ENCODE results near the gene FXR2. TPM values are rescaled to one million over a fixed set of nuclear protein-coding genes. Genes with fewer than 3 reads are reported as not detected.

FXR2 gene
- total RNA-seq, 1 donor from 2014 or later = 111 TPM

DNA sequence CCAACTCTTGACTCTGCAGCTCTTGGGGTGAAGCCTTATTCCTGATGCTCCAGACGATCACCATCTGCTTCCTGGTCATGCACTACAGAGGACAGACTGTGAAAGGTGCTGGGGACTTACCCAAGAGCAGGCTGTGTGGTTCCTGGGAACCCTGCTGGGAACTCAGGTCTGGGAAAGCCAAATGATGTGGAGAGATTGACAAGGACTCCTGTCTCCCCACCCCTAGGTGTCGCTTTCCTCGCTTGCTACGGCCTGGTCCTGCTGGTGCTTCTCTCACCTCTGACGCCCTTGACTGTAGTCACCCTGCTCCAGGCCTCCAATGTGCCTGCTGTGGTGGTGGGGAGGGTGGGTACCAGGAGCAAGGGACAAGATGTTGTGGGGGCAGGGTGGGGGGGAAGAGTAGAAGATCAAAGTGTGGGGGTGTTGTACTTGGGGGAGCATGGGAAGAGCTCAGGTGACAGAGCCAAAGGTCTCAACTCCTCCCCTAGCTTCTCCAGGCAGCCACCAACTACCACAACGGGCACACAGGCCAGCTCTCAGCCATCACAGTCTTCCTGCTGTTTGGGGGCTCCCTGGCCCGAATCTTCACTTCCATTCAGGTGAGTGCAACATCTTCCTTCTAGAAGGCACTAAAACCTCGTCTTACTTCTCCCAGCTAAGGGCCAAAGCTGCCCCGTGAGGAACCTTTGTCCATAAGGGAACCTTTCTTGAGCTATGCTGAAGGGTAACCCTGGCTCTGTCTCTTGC, 27.9 kb downstream of the FXR2 start:
- Histone ChIP-seq H3K4me1 (peaks cover 68% of the 10 kb centered on the region), H3K27me3 (ENCODE audit: low read depth) (no peaks in the 10 kb centered on the region), H3K36me3 (peaks cover 23% of the 10 kb centered on the region), H3K4me3 (peak overlapping the region; percentile 36), H3K27ac (replicated peaks) (peak overlapping the region; percentile 83), H3K9me3 (replicated peaks) (no peaks in the 10 kb centered on the region)
- intact Hi-C loops (cut with micrococcal nuclease) = no loop called here
- TF ChIP-seq, protein P1, sequence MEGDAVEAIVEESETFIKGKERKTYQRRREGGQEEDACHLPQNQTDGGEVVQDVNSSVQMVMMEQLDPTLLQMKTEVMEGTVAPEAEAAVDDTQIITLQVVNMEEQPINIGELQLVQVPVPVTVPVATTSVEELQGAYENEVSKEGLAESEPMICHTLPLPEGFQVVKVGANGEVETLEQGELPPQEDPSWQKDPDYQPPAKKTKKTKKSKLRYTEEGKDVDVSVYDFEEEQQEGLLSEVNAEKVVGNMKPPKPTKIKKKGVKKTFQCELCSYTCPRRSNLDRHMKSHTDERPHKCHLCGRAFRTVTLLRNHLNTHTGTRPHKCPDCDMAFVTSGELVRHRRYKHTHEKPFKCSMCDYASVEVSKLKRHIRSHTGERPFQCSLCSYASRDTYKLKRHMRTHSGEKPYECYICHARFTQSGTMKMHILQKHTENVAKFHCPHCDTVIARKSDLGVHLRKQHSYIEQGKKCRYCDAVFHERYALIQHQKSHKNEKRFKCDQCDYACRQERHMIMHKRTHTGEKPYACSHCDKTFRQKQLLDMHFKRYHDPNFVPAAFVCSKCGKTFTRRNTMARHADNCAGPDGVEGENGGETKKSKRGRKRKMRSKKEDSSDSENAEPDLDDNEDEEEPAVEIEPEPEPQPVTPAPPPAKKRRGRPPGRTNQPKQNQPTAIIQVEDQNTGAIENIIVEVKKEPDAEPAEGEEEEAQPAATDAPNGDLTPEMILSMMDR (IDR thresholded peaks at IDR 0.05; ENCODE audit: borderline replicate concordance) = peak; percentile 50
- no peak for DNase-seq

DNA sequence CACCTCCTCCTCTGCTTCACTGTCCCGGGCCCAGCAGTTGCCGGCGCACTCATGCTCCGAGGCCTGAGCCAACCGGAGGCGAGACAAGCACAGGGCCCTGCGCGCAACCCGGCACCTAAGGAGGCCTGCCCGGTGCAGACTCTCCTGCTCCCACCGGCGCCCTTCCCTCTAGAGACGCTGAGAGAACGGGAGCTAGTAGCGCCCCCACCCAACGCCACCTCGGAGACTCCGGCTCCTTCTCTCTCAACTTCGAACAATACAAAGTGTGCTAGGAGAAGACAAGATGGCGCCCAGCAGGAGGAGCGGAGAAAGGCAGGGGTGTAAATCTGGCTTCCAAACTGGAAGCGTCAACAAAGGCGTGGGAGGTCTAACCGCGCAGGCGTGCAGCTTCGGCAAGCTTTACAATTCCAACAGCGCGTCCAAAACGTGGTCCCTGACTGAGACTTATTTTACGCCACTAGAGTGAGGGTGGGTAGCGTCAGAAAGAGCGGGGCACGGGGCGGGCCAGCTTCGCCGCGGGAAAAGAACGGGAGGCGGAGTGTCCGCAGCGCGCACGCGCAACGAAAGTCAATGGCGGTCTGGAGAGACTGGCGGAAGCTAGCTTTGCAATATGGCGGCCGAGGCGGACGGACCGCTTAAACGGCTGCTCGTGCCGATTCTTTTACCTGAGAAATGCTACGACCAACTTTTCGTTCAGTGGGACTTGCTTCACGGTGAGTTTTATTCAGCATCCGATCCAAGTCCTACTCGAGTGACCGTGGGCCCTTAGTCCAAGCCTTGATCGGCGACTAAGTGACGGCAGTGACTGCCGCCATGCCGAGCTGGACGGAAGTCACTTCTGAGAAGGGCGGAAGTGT, 31.2 kb downstream of the FXR2 start, which contains the start of gene MPDU1:
TSS of gene MPDU1 (plus strand) at position 600 of the 857 bp plus-strand sequence. CDS start at position 611, 11 bp downstream.
- peak within 1 kb of the TSS; percentile 96 for H3K27ac ChIP-seq (replicated peaks)
- no peaks in the 10 kb centered on the region for H3K27me3 ChIP-seq (ENCODE audit: low read depth)
- intact Hi-C loops (cut with micrococcal nuclease) = no loop called here
- no peaks in the 10 kb centered on the region for H3K9me3 ChIP-seq (replicated peaks)
- peaks cover 19% of the 10 kb centered on the region for H3K36me3 ChIP-seq
- TF ChIP-seq, protein P1 (IDR thresholded peaks at IDR 0.05; ENCODE audit: borderline replicate concordance) = no peak
- peak within 1 kb of the TSS; percentile 76 for H3K4me3 ChIP-seq
- DNase-seq = peak; percentile 96
- H3K4me1 ChIP-seq = peaks cover 80% of the 10 kb centered on the region

DNA sequence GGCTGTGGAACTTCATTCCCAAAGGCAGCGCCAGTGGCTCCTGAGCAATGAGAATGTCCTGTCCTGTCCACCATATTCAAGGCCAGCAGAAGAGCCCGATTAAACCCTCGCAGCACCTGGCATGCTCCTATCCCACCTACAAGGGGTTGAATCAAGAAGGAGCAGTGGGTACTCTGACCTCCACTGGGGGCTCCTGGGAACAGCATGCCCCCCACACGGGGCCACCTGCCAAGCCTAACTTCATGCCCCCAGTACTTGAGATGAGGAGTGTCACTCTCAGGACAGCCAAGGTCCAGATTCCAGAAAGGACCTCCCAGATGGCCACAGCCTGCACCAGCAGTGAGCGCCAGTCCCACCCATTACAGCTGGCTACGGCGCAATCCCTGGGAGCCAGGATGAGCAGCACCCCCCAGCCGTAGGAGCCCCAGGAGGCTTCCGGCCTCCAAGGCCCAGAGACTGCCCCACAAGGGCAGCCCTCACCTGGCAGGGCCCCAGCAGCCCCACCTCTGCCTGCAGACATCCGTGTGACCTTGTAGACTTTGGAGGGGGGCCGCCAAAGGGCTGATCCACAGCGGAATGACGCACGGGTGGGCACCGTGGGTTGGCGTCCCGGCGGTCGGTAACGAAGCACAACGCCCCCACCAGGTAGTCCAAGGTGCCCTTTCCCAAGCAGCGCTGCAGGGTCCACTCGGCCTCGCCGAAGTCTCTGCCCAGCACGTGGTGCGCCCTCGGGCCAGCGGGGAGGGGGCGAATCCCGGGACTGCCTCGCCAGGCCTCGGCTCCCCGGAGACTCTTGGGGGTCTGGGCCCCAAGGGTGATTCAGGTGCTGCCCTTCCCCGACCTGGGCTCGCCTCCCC, 32.1 kb downstream of the FXR2 start:
- TF ChIP-seq, protein P1 (IDR thresholded peaks at IDR 0.05; ENCODE audit: borderline replicate concordance) = no peak
- peaks cover 77% of the 10 kb centered on the region for H3K4me1 ChIP-seq
- peak overlapping the region; percentile 96 for H3K27ac ChIP-seq (replicated peaks)
- DNase-seq = no peak
- peak overlapping the region; percentile 76 for H3K4me3 ChIP-seq
- intact Hi-C loops (cut with micrococcal nuclease) = no loop called here
- H3K9me3 ChIP-seq (replicated peaks) = no peaks in the 10 kb centered on the region
- H3K27me3 ChIP-seq (ENCODE audit: low read depth) = no peaks in the 10 kb centered on the region
- H3K36me3 ChIP-seq = peaks cover 25% of the 10 kb centered on the region

DNA sequence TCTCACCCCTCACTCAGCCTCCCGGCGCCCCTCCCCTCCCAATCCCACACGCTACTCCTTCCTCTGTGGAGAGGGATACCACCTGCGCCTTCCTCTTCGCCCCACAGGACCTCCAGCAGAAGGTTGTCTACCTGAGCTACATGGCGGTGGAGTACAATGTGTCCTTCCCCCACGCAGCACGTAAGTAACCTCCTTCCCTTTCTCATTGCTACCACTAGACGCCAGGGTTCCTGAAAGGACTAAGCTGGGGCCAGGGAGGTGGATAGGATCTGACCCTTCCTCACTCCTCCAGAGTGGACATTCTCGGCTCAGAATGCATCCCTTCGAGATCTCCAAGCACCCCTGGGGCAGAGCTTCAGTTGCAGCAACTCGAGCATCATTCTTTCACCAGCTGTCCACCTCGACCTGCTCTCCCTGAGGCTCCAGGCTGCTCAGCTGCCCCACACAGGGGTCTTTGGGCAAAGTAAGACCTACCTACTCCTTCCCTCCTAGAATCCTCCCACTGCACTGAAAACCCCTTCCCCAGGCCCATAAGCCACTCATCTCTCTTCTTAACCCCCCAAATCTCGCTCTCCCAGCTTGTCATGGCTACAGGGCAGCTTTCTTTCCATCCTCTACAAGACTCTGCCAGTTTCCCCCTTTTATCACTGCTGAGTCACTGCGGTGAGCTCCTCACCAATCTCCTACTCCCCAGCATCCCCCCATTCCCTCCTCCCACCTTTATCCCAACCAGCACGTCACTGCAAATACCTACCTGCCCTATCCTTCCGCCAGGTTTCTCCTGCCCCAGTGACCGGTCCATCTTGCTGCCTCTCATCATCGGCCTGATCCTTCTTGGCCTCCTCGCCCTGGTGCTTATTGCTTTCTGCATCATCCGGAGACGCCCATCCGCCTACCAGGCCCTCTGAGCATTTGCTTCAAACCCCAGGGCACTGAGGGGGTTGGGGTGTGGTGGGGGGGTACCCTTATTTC, 33.8 kb downstream of the FXR2 start:
- H3K4me3 ChIP-seq = peak overlapping the region; percentile 76

More for the DNA sequence above, 33.8 kb downstream of the FXR2 start:
- peaks cover 87% of the 10 kb centered on the region for H3K4me1 ChIP-seq
- H3K27me3 ChIP-seq (ENCODE audit: low read depth) = no peaks in the 10 kb centered on the region
- H3K9me3 ChIP-seq (replicated peaks) = no peaks in the 10 kb centered on the region
- TF ChIP-seq, protein P1 (IDR thresholded peaks at IDR 0.05; ENCODE audit: borderline replicate concordance) = no peak
- peak overlapping the region; percentile 96 for H3K27ac ChIP-seq (replicated peaks)
- no peak for DNase-seq
- H3K36me3 ChIP-seq = peaks cover 36% of the 10 kb centered on the region
- intact Hi-C loops (cut with micrococcal nuclease) = no loop called here

Measured in left ventricle myocardium inferior (tissue), 1 donor.